Kidney (tissue), 14 donors: Measurements from ENCODE around the gene C1orf198. TPM values are rescaled to one million over a fixed set of nuclear protein-coding genes. Genes with fewer than 3 reads are reported as not detected.

Source experiments
- DNase-seq, 5 donors: peaks; one replicate each; pipeline ENCODE4 v3.0.0-alpha.2; 2013 to 2020
- FAIRE-seq: peaks from 2 replicates; lab custom pipeline; 2012; peaks lifted over from hg19 to GRCh38; lab: Jason Lieb, UNC
- H3K27ac ChIP-seq, 2 donors: one replicate each; pipeline ENCODE4 v1.7.0; 2013; ENCODE audit warnings: low read depth in 2 of 2, low read length in 2 of 2, inconsistent platforms in 1 of 2
- H3K27me3 ChIP-seq: one replicate; pipeline ENCODE4 v1.7.1; 2013; ENCODE audit warnings: low read length, inconsistent platforms; ENCODE audit not compliant: control insufficient read depth, insufficient read depth
- H3K36me3 ChIP-seq, 3 donors: one replicate each; pipeline versions ENCODE4 v1.7.0 to v1.7.1; 2013; ENCODE audit warnings: low read length in 3 of 3, control low read depth in 1 of 3, inconsistent platforms in 1 of 3; ENCODE audit not compliant: insufficient read depth in 3 of 3, control insufficient read depth in 2 of 3
- H3K4me1 ChIP-seq, 3 donors: one replicate each; pipeline versions ENCODE4 v1.7.0 to v1.7.1; 2013; ENCODE audit warnings: low read length in 3 of 3, inconsistent platforms in 1 of 3, low read depth in 1 of 3; ENCODE audit not compliant: control insufficient read depth in 2 of 3, insufficient read depth in 2 of 3
- H3K4me3 ChIP-seq, 3 donors: one replicate each; pipeline versions ENCODE4 v1.7.0 to v1.8.1; 2013; ENCODE audit warnings: low read length in 3 of 3, control low read depth in 1 of 3, inconsistent platforms in 1 of 3
- H3K9ac ChIP-seq, 3 donors: one replicate each; pipeline versions ENCODE4 v1.7.0 to v1.7.1; 2013; ENCODE audit warnings: low read length in 3 of 3, control low read depth in 1 of 3, inconsistent platforms in 1 of 3
- H3K9me3 ChIP-seq, 3 donors: one replicate each; pipeline versions ENCODE4 v1.7.0 to v1.7.1; 2013; ENCODE audit warnings: low read length in 3 of 3, control low read depth in 1 of 3, inconsistent platforms in 1 of 3; ENCODE audit not compliant: control insufficient read depth in 2 of 3, insufficient read depth in 1 of 3
- CTCF ChIP-seq: IDR thresholded peaks from 3 replicates; pipeline ENCODE4 v1.5.1; 2012; ENCODE audit warnings: mild to moderate bottlenecking, moderate library complexity, borderline replicate concordance; ENCODE audit not compliant: insufficient read depth; ENCODE audit errors: extremely low read depth
- intact Hi-C: fragments of 100-400 bp; cut with DNase I; formaldehyde crosslinking; loops from one replicate; pipeline ENCODE4 v1.11.1; 2022
- polyA plus RNA-seq: library from polyadenylated mRNA; stranded (reverse); fragments of 350-450 nt; fragmentation: Illumina TruSeq; extraction: RNeasy Lipid Tissue Mini Kit (QIAGEN cat#74804); gene quantifications from one replicate; pipeline ENCODE4 v1.2.3, GENCODE V29; 2014; ENCODE audit warnings: low read depth, low replicate concordance; ENCODE audit not compliant: insufficient read depth
- total RNA-seq: library from RNA; stranded (reverse); fragmentation: NEBNext Ultra II Directional; extraction: Animal tissue kit (Norgen Biotek cat#: 25700); gene quantifications from one replicate; pipeline ENCODE4 v1.2.1, GENCODE V29; 2021
- donor health status: control.
- donor health status: control.
- donor health status: control.
- donor health status: control.
- donor health status: control.
- donor health status: DM: yes; HTN: yes; CAD: no.
- donor health status: Normal renal cell carcinoma (clear cell type).

C1orf198 gene
- total and polyA plus RNA-seq, 2 donors from 2014 or later, result 15.4 to 45.3 TPM

- Histone ChIP-seq H3K9ac (no peak overlapping the region), H3K9me3 (no peaks in the 10 kb centered on the region), H3K27me3 (no peaks in the 10 kb centered on the region), H3K36me3 (no peaks in the 10 kb centered on the region), H3K27ac (no peak overlapping the region), H3K4me3 (no peak overlapping the region), H3K4me1 (no peaks in the 10 kb centered on the region)
- FAIRE-seq (no peak), DNase-seq (peak in 2 of 5 donors; percentile 5 to 17)
- intact Hi-C loops, result no loop called here
- no peak for TF ChIP-seq CTCF
These were observed 67.2 kb downstream of the C1orf198 start for GRCh38 chr1:230800891-230801840.

- H3K27me3 ChIP-seq, result no peaks in the 10 kb centered on the region
- no peaks in the 10 kb centered on the region for H3K9me3 ChIP-seq
- FAIRE-seq (no peak), DNase-seq (peak in 1 of 5 donors; percentile 4)
- TF ChIP-seq CTCF, result no peak
- no peak overlapping the region for H3K4me3 ChIP-seq
- H3K36me3 ChIP-seq, result no peaks in the 10 kb centered on the region
- H3K27ac ChIP-seq, result no peak overlapping the region
- H3K4me1 ChIP-seq, result no peaks in the 10 kb centered on the region
- no peak overlapping the region for H3K9ac ChIP-seq
- intact Hi-C loops, result loop anchor here (10.0 kb wide), 1 partner anchor 406 kb away; no protein-coding TSS in a partner anchor
These were observed 69.8 kb downstream of the C1orf198 start for GRCh38 chr1:230798491-230798890.

- FAIRE-seq, result no peak
- peak in 4 of 5 donors; percentile 58 to 87 (median 70) for DNase-seq
- intact Hi-C loops, result loop anchor here (10.0 kb wide), 1 partner anchor 407 kb away; no protein-coding TSS in a partner anchor
- H3K4me3 ChIP-seq, result no peak overlapping the region
- H3K27ac ChIP-seq, result no peak overlapping the region
- no peaks in the 10 kb centered on the region for H3K27me3 ChIP-seq
- no peaks in the 10 kb centered on the region for H3K9me3 ChIP-seq
- no peaks in the 10 kb centered on the region for H3K36me3 ChIP-seq
- H3K9ac ChIP-seq, result no peak overlapping the region
- H3K4me1 ChIP-seq, result no peaks in the 10 kb centered on the region
- TF ChIP-seq CTCF, result peak; percentile 64
These were observed 70.4 kb downstream of the C1orf198 start for GRCh38 chr1:230797942-230798365.
